Common myeloid progenitor, CD34-positive (primary cell): ENCODE measurements around the gene EML2.
"Not testable (repeated sequence)": the region's sequence is repeated elsewhere in the genome, so short reads cannot be mapped to it uniquely, and the experiment has no call there.

Experiments used
- CTCF ChIA-PET: fragments of 350-600 bp; sonication (Branson Sonifier 250); formaldehyde crosslinking; loops from one replicate; lab custom pipeline; 2021; ENCODE audit warnings: antibody characterized with exemption; lab: Charles Lee
- POLR2A ChIA-PET: fragments of 350-600 bp; sonication (Branson Sonifier 250); formaldehyde crosslinking; loops from one replicate; lab custom pipeline; 2021; ENCODE audit warnings: antibody characterized with exemption; lab: Charles Lee
- DNase-seq, 3 donors: peaks; one replicate each; pipeline versions ENCODE4 v3.0.0 to v3.0.0-alpha.2; 2013
- H3K27ac ChIP-seq, 2 experiments: 1 replicate in 1 of 2; 2 replicates in 1 of 2; pipeline ENCODE4 v1.7.0; 2013; ENCODE audit warnings: inconsistent platforms in 2 of 2, low read length in 2 of 2, mild to moderate bottlenecking in 2 of 2, low read depth in 1 of 2, moderate library complexity in 1 of 2; ENCODE audit not compliant: severe bottlenecking in 2 of 2, insufficient read depth in 1 of 2, poor library complexity in 1 of 2
- H3K27me3 ChIP-seq, 5 experiments: replicated peaks in 2 of 5; 1 replicate in 3 of 5; 2 replicates in 2 of 5; pipeline versions ENCODE4 v1.6.1 to v1.7.0; 2013; ENCODE audit warnings: low read length in 4 of 5, mild to moderate bottlenecking in 2 of 5, moderate library complexity in 2 of 5, inconsistent platforms in 1 of 5; ENCODE audit not compliant: insufficient read depth in 5 of 5, control insufficient read depth in 4 of 5
- H3K36me3 ChIP-seq, 4 experiments: 1 replicate in 2 of 4; 2 replicates in 2 of 4; pipeline versions ENCODE4 v1.6.1 to v1.7.0; 2013; ENCODE audit warnings: low read length in 3 of 4, control low read depth in 1 of 4, mild to moderate bottlenecking in 1 of 4; ENCODE audit not compliant: control insufficient read depth in 4 of 4, insufficient read depth in 4 of 4
- H3K4me1 ChIP-seq, 4 experiments: 1 replicate in 3 of 4; 2 replicates in 1 of 4; pipeline versions ENCODE4 v1.6.1 to v1.7.1; 2013; ENCODE audit warnings: low read length in 3 of 4, mild to moderate bottlenecking in 3 of 4, control low read depth in 1 of 4, inconsistent platforms in 1 of 4, moderate library complexity in 1 of 4; ENCODE audit not compliant: control insufficient read depth in 4 of 4, insufficient read depth in 4 of 4; ENCODE audit errors: control extremely low read depth in 1 of 4
- H3K4me3 ChIP-seq, 7 experiments: 1 replicate in 4 of 7; 2 replicates in 3 of 7; pipeline versions ENCODE4 v1.5.1 to v1.7.0; 2013; ENCODE audit warnings: mild to moderate bottlenecking in 7 of 7, low read length in 6 of 7, moderate library complexity in 6 of 7, inconsistent platforms in 2 of 7, low read depth in 2 of 7, control low read depth in 1 of 7; ENCODE audit not compliant: insufficient read depth in 4 of 7, control insufficient read depth in 1 of 7; ENCODE audit errors: extremely low read depth in 1 of 7
- H3K9me3 ChIP-seq, 5 experiments: 1 replicate in 4 of 5; 2 replicates in 1 of 5; pipeline versions ENCODE4 v1.6.1 to v1.7.1; 2013; ENCODE audit warnings: low read length in 4 of 5, mild to moderate bottlenecking in 2 of 5, inconsistent platforms in 1 of 5, low read depth in 1 of 5, moderate library complexity in 1 of 5; ENCODE audit not compliant: control insufficient read depth in 4 of 5, insufficient read depth in 2 of 5; ENCODE audit errors: control extremely low read depth in 1 of 5
- WGBS: methylation state at CpG from one replicate; pipeline ENCODE4 v1.1.5; 2013; ENCODE audit not compliant: insufficient coverage; 5-methylcytosine and 5-hydroxymethylcytosine counted together

The EML2 gene

DNA sequence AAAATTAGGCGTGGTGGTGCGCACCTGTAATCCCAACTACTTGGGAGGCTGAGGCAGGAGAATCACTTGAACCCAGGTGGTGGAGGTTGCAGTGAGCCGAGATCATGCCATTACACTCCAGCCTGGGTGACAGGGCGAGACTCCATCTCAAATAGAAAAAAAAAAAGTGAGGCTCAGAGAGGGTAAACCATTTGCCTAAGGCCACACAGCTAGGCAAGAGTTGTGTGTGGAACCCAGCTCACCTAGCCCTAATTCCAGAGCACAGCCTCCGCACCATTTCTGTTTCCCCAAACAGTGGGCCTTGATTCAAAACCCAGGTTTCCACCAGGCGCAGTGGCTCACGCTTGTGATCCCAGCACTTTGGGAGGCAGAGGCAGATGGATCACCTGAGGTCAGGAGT lies 11.0 kb downstream of the EML2 start:
- H3K27ac ChIP-seq, CTCF ChIA-PET, POLR2A ChIA-PET, H3K4me3 ChIP-seq, DNase-seq, H3K27me3 ChIP-seq, H3K9me3 ChIP-seq, H3K4me1 ChIP-seq: not testable (repeated sequence)
- 97% methylated on average over 7 of the region's 7 CpGs for WGBS
- peaks cover 10 to 56% (median 17%) of the 10 kb centered on the region in 4 experiments for H3K36me3 ChIP-seq

DNA sequence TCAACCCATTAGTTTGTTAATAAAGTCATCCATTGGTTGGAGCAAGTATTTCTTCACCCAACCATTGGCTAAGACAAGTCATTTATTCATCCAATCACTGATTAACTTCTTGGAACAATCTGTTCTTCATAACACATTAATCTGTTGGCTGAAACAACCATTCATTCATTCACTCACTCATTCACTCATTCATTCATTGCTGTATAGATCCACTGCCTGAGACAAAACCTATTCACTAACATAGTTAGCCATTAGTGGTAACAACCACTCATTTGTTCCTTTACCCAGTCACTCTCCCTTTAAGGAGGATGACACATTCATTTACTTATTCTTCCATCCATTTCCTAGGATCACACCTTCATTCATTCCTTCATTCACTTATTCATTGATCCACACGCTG lies 15.2 kb downstream of the EML2 start:
- ChIA-PET POLR2A (no interaction called here), CTCF (interaction anchor here (0.6 to 1.0 kb wide), 2 partner anchors 20 to 886 kb away, joined by 3 to 4 read pairs; no protein-coding TSS in a partner anchor)
- Histone ChIP-seq H3K36me3 (peaks cover 7 to 74% (median 27%) of the 10 kb centered on the region in 4 experiments), H3K27ac (no peak overlapping the region), H3K27me3 (no peaks in the 10 kb centered on the region), H3K9me3 (no peaks in the 10 kb centered on the region), H3K4me1 (no peaks in the 10 kb centered on the region), H3K4me3 (no peak overlapping the region)
- no peak for DNase-seq
- WGBS, result no CpG with 5 or more reads among the region's 1 CpG

DNA sequence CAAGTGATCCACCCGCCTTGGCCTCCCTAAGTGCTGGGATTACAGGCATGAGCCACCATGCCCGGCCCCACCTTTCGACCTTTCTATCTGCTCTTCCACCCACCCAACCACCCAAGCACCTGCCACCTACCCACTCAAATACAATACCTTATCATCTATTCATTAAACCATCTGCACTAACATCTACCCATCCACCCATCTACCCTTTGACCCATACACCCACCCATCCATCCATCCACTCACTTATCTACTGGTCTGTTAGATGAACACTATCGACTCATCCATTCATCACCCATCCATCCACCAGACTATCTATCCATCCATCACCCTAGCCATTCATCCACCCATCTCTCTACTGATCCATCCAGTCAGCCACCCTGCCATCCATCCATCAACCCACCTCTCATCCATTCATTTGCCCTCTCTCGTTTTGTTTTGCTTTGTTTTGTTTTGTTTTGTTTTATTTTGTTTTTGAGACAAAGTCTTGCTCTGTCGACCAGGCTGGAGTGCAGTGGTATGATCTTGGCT lies 17.2 kb downstream of the EML2 start:
- no peak for DNase-seq
- 97% methylated on average over 5 of the region's 6 CpGs for WGBS
- Histone ChIP-seq H3K27ac (no peak overlapping the region), H3K36me3 (peaks cover 6 to 71% (median 28%) of the 10 kb centered on the region in 4 experiments), H3K9me3 (no peaks in the 10 kb centered on the region), H3K27me3 (no peaks in the 10 kb centered on the region), H3K4me3 (no peak overlapping the region), H3K4me1 (no peaks in the 10 kb centered on the region)
- ChIA-PET POLR2A (no interaction called here), CTCF (no interaction called here)

DNA sequence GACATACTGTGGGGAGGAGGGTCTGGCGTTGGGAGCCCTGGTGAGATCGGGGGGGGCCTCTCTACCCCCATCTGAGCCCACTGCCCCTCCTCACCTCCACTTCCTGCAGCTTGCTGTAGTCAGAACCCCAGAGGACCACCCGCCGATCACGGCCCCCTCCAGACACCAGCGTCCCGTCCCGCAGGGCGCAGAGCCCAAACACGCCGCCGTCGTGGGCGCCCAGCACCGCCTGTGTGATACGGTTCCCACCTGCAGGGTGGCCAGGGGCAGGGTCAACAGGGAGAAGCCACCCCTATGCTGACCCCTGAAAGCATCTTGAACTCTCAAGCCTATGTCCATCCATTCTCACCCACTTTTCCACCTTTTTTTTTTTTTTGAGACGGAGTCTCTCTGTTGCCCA lies 17.8 kb downstream of the EML2 start:
- Histone ChIP-seq H3K4me1 (no peaks in the 10 kb centered on the region), H3K36me3 (peaks cover 8 to 73% (median 27%) of the 10 kb centered on the region in 4 experiments), H3K4me3 (no peak overlapping the region), H3K9me3 (no peaks in the 10 kb centered on the region), H3K27me3 (no peaks in the 10 kb centered on the region), H3K27ac (no peak overlapping the region)
- POLR2A ChIA-PET, result no interaction called here
- 95% methylated on average over 13 of the region's 17 CpGs for WGBS
- no peak for DNase-seq
- CTCF ChIA-PET, result interaction anchor here (1.1 kb wide), 1 partner anchor 20 kb away, joined by 3 read pairs; no protein-coding TSS in a partner anchor

DNA sequence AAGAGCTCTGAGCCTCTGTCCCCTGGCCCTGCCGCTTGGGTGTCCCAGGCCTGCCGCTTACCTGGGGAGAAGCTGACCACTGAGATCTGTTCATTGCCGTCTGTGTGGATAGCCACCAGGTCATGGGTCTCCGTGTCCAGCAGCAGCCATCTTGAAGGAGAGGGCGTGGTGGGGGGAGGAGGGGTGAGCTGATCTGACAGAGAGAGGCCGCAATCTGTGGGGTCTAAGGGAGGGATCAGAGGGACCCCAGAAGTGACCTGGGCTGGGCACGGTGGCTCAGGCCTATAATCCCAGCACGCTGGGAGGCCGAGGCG lies 22.5 kb downstream of the EML2 start:
- CTCF ChIA-PET, result interaction anchor here (1.2 to 4.5 kb wide), 3 partner anchors 10 to 24 kb away, joined by 3 to 19 read pairs (median 5); partner anchors contain the start of gene EML2
- no peak for DNase-seq
- Histone ChIP-seq H3K27ac (no peak overlapping the region), H3K4me3 (no peak overlapping the region), H3K27me3 (no peaks in the 10 kb centered on the region), H3K9me3 (no peaks in the 10 kb centered on the region), H3K4me1 (no peaks in the 10 kb centered on the region), H3K36me3 (peaks cover 18 to 76% (median 43%) of the 10 kb centered on the region in 4 experiments)
- 97% methylated on average over 10 of the region's 10 CpGs for WGBS
- POLR2A ChIA-PET, result no interaction called here

DNA sequence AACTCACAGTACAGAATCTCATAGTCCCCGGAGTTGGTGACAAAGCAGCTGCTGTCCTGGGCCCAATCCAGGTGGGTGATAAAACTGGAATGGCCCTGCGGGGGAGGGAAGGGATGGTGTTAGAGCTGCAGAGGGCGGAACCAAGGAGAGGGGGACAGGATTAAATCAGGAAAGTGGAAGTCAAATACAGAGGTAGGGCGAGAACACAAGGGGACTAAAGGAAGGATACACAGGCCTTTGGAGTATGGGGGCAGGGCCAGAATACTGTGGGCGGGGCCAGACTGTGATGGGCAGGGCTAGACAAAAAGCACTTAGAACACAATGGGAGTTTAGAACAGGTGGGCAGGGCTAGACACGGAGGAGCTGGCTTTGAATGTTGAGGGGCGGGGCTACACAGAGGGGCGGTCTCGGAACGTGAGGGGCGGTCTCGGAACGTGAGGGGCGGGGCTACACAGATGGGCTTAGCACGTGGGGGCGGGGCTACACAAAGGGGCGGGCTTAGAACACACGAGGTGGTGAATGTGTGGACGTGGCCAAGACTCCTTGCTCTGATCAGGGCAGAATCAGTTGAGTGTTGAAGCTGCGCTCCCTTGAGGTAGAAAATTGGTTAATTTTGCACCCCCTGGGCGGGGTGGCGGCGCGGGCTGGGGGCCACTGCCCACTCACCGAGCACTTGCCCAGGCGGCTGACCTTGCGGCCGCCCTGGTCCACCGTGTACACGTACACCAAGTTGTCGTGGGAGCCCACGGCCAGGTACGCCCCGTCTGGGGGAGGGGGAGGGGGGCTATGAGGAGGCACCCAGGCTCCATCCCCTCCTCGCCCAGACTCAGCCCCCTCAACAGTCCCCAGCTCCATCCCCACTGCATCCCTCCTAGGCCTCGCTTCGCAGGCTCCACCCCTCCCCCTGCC lies 23.1 kb downstream of the EML2 start:
- Histone ChIP-seq H3K4me3 (no peak overlapping the region), H3K9me3 (no peaks in the 10 kb centered on the region), H3K27ac (no peak overlapping the region), H3K27me3 (no peaks in the 10 kb centered on the region), H3K36me3 (peaks cover 18 to 71% (median 40%) of the 10 kb centered on the region in 4 experiments), H3K4me1 (no peaks in the 10 kb centered on the region)
- DNase-seq, result peak; percentile 81 to 92 (median 89)
- 83% methylated on average over 21 of the region's 37 CpGs for WGBS
- POLR2A ChIA-PET, result interaction anchor here (0.6 kb wide), 1 partner anchor 143 kb away, joined by 3 read pairs; no protein-coding TSS in a partner anchor
- CTCF ChIA-PET, result interaction anchor here (1.2 to 4.5 kb wide), 4 partner anchors 10 to 25 kb away, joined by 3 to 19 read pairs (median 4); partner anchors contain the start of gene EML2

DNA sequence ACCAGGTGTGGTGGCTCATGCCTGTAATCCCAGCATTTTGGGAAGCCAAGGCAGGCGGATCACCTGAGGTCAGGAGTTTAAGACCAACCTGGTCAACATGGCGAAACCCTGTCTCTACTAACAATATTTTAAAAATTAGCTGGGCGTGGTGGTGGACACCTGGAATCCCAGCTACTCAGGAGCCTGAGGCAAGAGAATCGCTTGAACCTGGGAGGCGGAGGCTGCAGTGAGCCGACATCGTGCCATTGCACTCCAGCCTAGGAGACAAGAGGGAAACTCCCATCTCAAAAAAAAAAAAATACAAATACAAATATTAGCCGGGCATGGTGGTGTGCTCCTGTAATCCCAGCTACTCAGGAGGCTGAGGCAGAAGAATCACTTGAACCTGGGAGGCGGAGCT lies 24.1 kb downstream of the EML2 start:
- H3K27ac ChIP-seq, H3K4me1 ChIP-seq, H3K4me3 ChIP-seq, DNase-seq, H3K27me3 ChIP-seq, H3K9me3 ChIP-seq: not testable (repeated sequence)
- WGBS, result 100% methylated on average over 3 of the region's 9 CpGs
- POLR2A ChIA-PET, result interaction anchor here (0.6 kb wide), 1 partner anchor 144 kb away, joined by 3 read pairs; no protein-coding TSS in a partner anchor
- peaks cover 18 to 70% (median 36%) of the 10 kb centered on the region in 4 experiments for H3K36me3 ChIP-seq
- CTCF ChIA-PET, result interaction anchor here (1.2 to 4.5 kb wide), 3 partner anchors 9 to 26 kb away, joined by 3 to 19 read pairs (median 5); partner anchors contain the start of gene EML2
